K562 (cell line): ENCODE measurements around the gene PARK7. TPM values are rescaled to one million over a fixed set of nuclear protein-coding genes. Genes with fewer than 3 reads are reported as not detected.
A peak's percentile ranks its signal among the peaks of the same experiment; 100 is the strongest.
"Not testable (repeated sequence)": the region's sequence is repeated elsewhere in the genome, so short reads cannot be mapped to it uniquely, and the experiment has no call there.

Source experiments
- ATAC-seq: fragments of 200-7000 bp; cut with Tn5 transposase; 3 replicates; pipeline ENCODE4 v1.9.1; 2020; ENCODE audit warnings: moderate library complexity
- BruUV-seq: library from RNA; stranded (reverse); fragments of 400-500 nt; replicated peaks from 2 replicates; lab custom pipeline; 2021; lab: Mats Ljungman, UMichigan
- CTCF ChIA-PET: fragments of 300-600 bp; formaldehyde crosslinking; extraction: SDS; loops from one replicate; lab custom pipeline; 2021; ENCODE audit warnings: low intra/inter-chr PET ratio; lab: Yijun Ruan, JAX
- POLR2A ChIA-PET: fragments of 300-600, 350-650 bp; sonication (Branson Sonifier 250); formaldehyde crosslinking; extraction: SDS; loops from one replicate; lab custom pipeline; 2021; ENCODE audit warnings: antibody characterized with exemption, inconsistent platforms; lab: Yijun Ruan, JAX
- DNase-seq, 4 experiments: peaks; one replicate each; pipeline versions ENCODE4 v3.0.0 to v3.0.0-alpha.2; 2011 to 2018; ENCODE audit warnings: low spot score in 3 of 4, mixed read lengths in 3 of 4; ENCODE audit errors: extremely low read depth in 1 of 4
- FAIRE-seq: peaks from 2 replicates; lab custom pipeline; 2011; peaks lifted over from hg19 to GRCh38; lab: Jason Lieb, UNC
- H2AFZ ChIP-seq: 2 replicates; pipeline ENCODE4 v1.6.0; 2011; ENCODE audit warnings: low read depth, low read length, control low read depth, inconsistent platforms
- H3K27ac ChIP-seq: fragments of 200-600 bp; 3 replicates; pipeline ENCODE4 v1.8.0; 2011; ENCODE audit warnings: low read depth, mild to moderate bottlenecking, control low read depth, inconsistent platforms, low read length, moderate library complexity, mixed read lengths; ENCODE audit errors: extremely low read depth
- H3K27me3 ChIP-seq, 2 experiments: fragments of 300-600 bp in 1 of 2; 2 replicates in 1 of 2; 3 replicates in 1 of 2; pipeline versions ENCODE4 v1.6.0 to v1.8.0; 2011; ENCODE audit warnings: inconsistent platforms in 2 of 2, low read length in 2 of 2, mild to moderate bottlenecking in 1 of 2, mixed read lengths in 1 of 2, moderate library complexity in 1 of 2; ENCODE audit not compliant: control insufficient read depth in 2 of 2, insufficient read depth in 2 of 2
- H3K36me3 ChIP-seq: fragments of 300-600 bp; 3 replicates; pipeline ENCODE4 v1.8.0; 2011; ENCODE audit warnings: mild to moderate bottlenecking, low read length, inconsistent platforms; ENCODE audit not compliant: control insufficient read depth, insufficient read depth
- H3K4me1 ChIP-seq, 2 experiments: fragments of 200-600 bp in 1 of 2; replicated peaks in 1 of 2; 2 replicates in 1 of 2; 3 replicates in 1 of 2; pipeline versions ENCODE4 v1.5.1 to v1.8.0; 2011; ENCODE audit warnings: inconsistent platforms in 2 of 2, low read length in 2 of 2, mild to moderate bottlenecking in 1 of 2, mixed read lengths in 1 of 2, moderate library complexity in 1 of 2; ENCODE audit not compliant: control insufficient read depth in 2 of 2, insufficient read depth in 2 of 2
- H3K4me2 ChIP-seq: 2 replicates; pipeline ENCODE4 v1.6.1; 2011; ENCODE audit warnings: low read length, control low read depth, inconsistent platforms, mixed read lengths; ENCODE audit not compliant: insufficient read depth
- H3K4me3 ChIP-seq: fragments of 200-600 bp; sonication (generic), shearing (Covaris generic); 2 replicates; pipeline ENCODE4 v1.5.1; 2016; ENCODE audit warnings: control low read depth, inconsistent platforms
- H3K79me2 ChIP-seq: fragments of 200-600 bp; 3 replicates; pipeline ENCODE4 v1.8.0; 2011; ENCODE audit warnings: low read length, inconsistent platforms; ENCODE audit not compliant: control insufficient read depth, insufficient read depth
- H3K9ac ChIP-seq, 2 experiments: 2 replicates each; pipeline versions ENCODE4 v1.6.0 to v1.6.1; 2011; ENCODE audit warnings: low read depth in 2 of 2, low read length in 2 of 2, control low read depth in 1 of 2, inconsistent platforms in 1 of 2, mild to moderate bottlenecking in 1 of 2, mixed read lengths in 1 of 2; ENCODE audit not compliant: insufficient read depth in 1 of 2
- H3K9me1 ChIP-seq: one replicate; pipeline ENCODE4 v1.6.0; 2011; ENCODE audit warnings: inconsistent platforms, mild to moderate bottlenecking, low read length, moderate library complexity; ENCODE audit not compliant: control insufficient read depth, insufficient read depth
- H3K9me3 ChIP-seq: replicated peaks from 2 replicates; pipeline ENCODE4 v1.5.1; 2011; ENCODE audit warnings: low read depth, low read length, inconsistent platforms; ENCODE audit not compliant: control insufficient read depth, insufficient read depth
- H4K20me1 ChIP-seq: replicated peaks from 2 replicates; pipeline ENCODE4 v1.6.1; 2011; ENCODE audit warnings: low read length, inconsistent platforms, mixed read lengths; ENCODE audit not compliant: control insufficient read depth, insufficient read depth
- COPS2 ChIP-seq: fragments of 450-650 bp; conservative IDR thresholded peaks from 2 replicates; pipeline ENCODE4 v1.6.1; 2016; ENCODE audit warnings: mild to moderate bottlenecking, moderate library complexity
- EGR1 ChIP-seq: fragments of 450-650 bp; conservative IDR thresholded peaks from 2 replicates; pipeline ENCODE4 v1.6.1; 2017; ENCODE audit warnings: mild to moderate bottlenecking
- MAFF ChIP-seq: IDR thresholded peaks from 2 replicates; pipeline ENCODE4 v1.6.1; 2012; ENCODE audit warnings: low read length, improper control_type of control experiment
- NFE2L1 ChIP-seq: fragments of 450-650 bp; IDR thresholded peaks from 2 replicates; pipeline ENCODE4 v1.6.1; 2016; ENCODE audit warnings: missing genetic modification characterization, low read depth, mild to moderate bottlenecking, missing compliant biosample characterization, moderate library complexity, borderline replicate concordance
- U2AF1 ChIP-seq: fragments of 200-400 bp; formaldehyde crosslinking; optimal IDR thresholded peaks from 2 replicates; pipeline ENCODE3; 2017; ENCODE audit warnings: mild to moderate bottlenecking, low read depth, low read length, moderate library complexity
- YY1 ChIP-seq, 3 experiments: IDR thresholded peaks; 2 replicates each; pipeline ENCODE4 v1.6.1; 2011; ENCODE audit warnings: low read length in 2 of 3, mild to moderate bottlenecking in 2 of 3, moderate library complexity in 2 of 3, borderline replicate concordance in 1 of 3, control low read depth in 1 of 3, low read depth in 1 of 3; ENCODE audit not compliant: insufficient read depth in 3 of 3, insufficient replicate concordance in 2 of 3, control insufficient read depth in 1 of 3, insufficient read length in 1 of 3; ENCODE audit errors: extremely low read depth in 1 of 3
- ZNF134 ChIP-seq: fragments of 250-450 bp; sonication (Bioruptor Pico); conservative IDR thresholded peaks from 2 replicates; pipeline ENCODE4 v1.4.0; 2020
- WGBS: fragments of 100-300 bp; shearing (Covaris generic); methylation state at CpG from one replicate; pipeline ENCODE4 v1.1.6; 2016; ENCODE audit warnings: low coverage, mixed read lengths; ENCODE audit not compliant: insufficient coverage; ENCODE audit errors: missing lambda C conversion rate; 5-methylcytosine and 5-hydroxymethylcytosine counted together
- in situ Hi-C: fragments of 300-500 bp; cut with MboI; formaldehyde crosslinking; loops from 4 replicates; pipeline ENCODE4 v1.15.0; 2018; ENCODE audit warnings: inconsistent platforms, mixed read lengths
- intact Hi-C: fragments of 100-400 bp; cut with micrococcal nuclease; formaldehyde crosslinking; loops from 2 replicates; pipeline ENCODE4 v1.14.2; 2022
- polyA plus RNA-seq, 8 experiments: library from polyadenylated mRNA; depleted of rRNA in 4 of 8; stranded (reverse) in 5 of 8; unstranded in 3 of 8; fragments of >200 nt; fragmentation: Nextera tagmentation in 2 of 8; fragmentation: Illumina TruSeq in 1 of 8; extraction: Ambion mirVana in 2 of 8; extraction: Trizol in 1 of 8; gene quantifications; 2 replicates each; pipeline versions ENCODE4 v1.2.1 to v1.2.3, GENCODE V29; 2011 to 2014; ENCODE audit warnings: inconsistent platforms in 1 of 8, missing spikeins in 1 of 8
- total RNA-seq, 7 experiments: library from RNA; depleted of rRNA in 6 of 7; stranded (reverse); fragments of >200 nt in 6 of 7; fragmentation: Illumina TruSeq in 2 of 7; extraction: Trizol in 2 of 7; gene quantifications; 2 replicates each; pipeline versions ENCODE4 v1.2.1 to v1.2.3, GENCODE V29; 2011 to 2021; ENCODE audit warnings: low replicate concordance in 1 of 7

Gene PARK7
- total and polyA plus RNA-seq, 9 of the 15 experiments (the other 6 are each of a cell fraction or from before 2014, with no cell fraction given): 374 to 1,298 (median 484) TPM

GRCh38 chr1:7962636-7963377, 1.3 kb downstream of the PARK7 start:
- ATAC-seq (no peak), FAIRE-seq (no peak), DNase-seq (no peak)
- intact Hi-C loops: no loop called here
- H3K27ac ChIP-seq: peak overlapping the region; percentile 82
- H2AFZ ChIP-seq: no peak overlapping the region
- no TSS peak for BruUV-seq
- 75% methylated on average over 11 of the region's 11 CpGs for WGBS
- peak overlapping the region; percentile 89 for H3K4me2 ChIP-seq
- ChIA-PET CTCF (no interaction called here), POLR2A (interaction anchor here (0.6 to 1.2 kb wide), 3 partner anchors 13 to 22 kb away, joined by 3 to 4 read pairs (median 4); partner anchors contain the start of gene TNFRSF9)
- peaks cover 72% of the 10 kb centered on the region for H3K79me2 ChIP-seq
- H3K27me3 ChIP-seq: no peaks in the 10 kb centered on the region
- H3K4me3 ChIP-seq: peak overlapping the region; percentile 72
- H4K20me1 ChIP-seq: no peaks in the 10 kb centered on the region
- peaks cover 14 to 15% of the 10 kb centered on the region in 2 experiments; a peak in 2 of 5 replicates for H3K4me1 ChIP-seq
- TF ChIP-seq EGR1: no peak
- TF ChIP-seq NFE2L1 (tag): no peak
- TF ChIP-seq ZNF134 (CRISPR knock-in tag): no peak
- no peak for TF ChIP-seq MAFF
- TF ChIP-seq COPS2: no peak
- peak in 1 of 3 experiments; percentile 62 for TF ChIP-seq YY1 (IDR thresholded peaks at IDR 0.05; ENCODE audit: borderline replicate concordance in 1 of 3, control insufficient read depth in 1 of 3, extremely low read depth in 1 of 3, insufficient read depth in 3 of 3, insufficient read length in 1 of 3, insufficient replicate concordance in 2 of 3, low read depth in 1 of 3, low read length in 2 of 3)
- no peak for TF ChIP-seq U2AF1
- in situ Hi-C loops: no loop called here
- H3K9ac ChIP-seq: peak overlapping the region; percentile 11 to 92; a peak in 3 of 4 replicates
- no peaks in the 10 kb centered on the region for H3K9me3 ChIP-seq
- no peaks in the 10 kb centered on the region for H3K9me1 ChIP-seq
- H3K36me3 ChIP-seq: peaks cover 53% of the 10 kb centered on the region

GRCh38 chr1:7963378-7963730, 1.8 kb downstream of the PARK7 start:
- intact Hi-C loops, H3K27ac ChIP-seq, H4K20me1 ChIP-seq, BruUV-seq, ATAC-seq, H3K9me1 ChIP-seq, in situ Hi-C loops, H3K27me3 ChIP-seq, H3K4me3 ChIP-seq, H3K9ac ChIP-seq, FAIRE-seq, H3K9me3 ChIP-seq, CTCF ChIA-PET, DNase-seq, H2AFZ ChIP-seq, H3K4me2 ChIP-seq: not testable (repeated sequence)
- peaks cover 14 to 15% of the 10 kb centered on the region in 2 experiments; a peak in 2 of 5 replicates for H3K4me1 ChIP-seq
- peaks cover 74% of the 10 kb centered on the region for H3K79me2 ChIP-seq
- peaks cover 56% of the 10 kb centered on the region for H3K36me3 ChIP-seq
- POLR2A ChIA-PET: interaction anchor here (0.6 to 0.7 kb wide), 2 partner anchors 10 to 12 kb away, joined by 3 to 4 read pairs; no protein-coding TSS in a partner anchor
- WGBS: 97% methylated on average over 11 of the region's 12 CpGs
